Liver (tissue), 9 donors: ENCODE measurements around the gene ZNF423. TPM values are rescaled to one million over a fixed set of nuclear protein-coding genes. Genes with fewer than 3 reads are reported as not detected.

ENCODE experiments used
- DNase-seq: peaks from one replicate; pipeline ENCODE4 v3.0.0-alpha.2; 2017; ENCODE audit warnings: low spot score
- H3K27ac ChIP-seq, 2 donors: one replicate each; pipeline ENCODE4 v1.7.0; 2013; ENCODE audit warnings: inconsistent platforms in 2 of 2, low read length in 2 of 2, control low read depth in 1 of 2, low read depth in 1 of 2, mild to moderate bottlenecking in 1 of 2
- H3K27me3 ChIP-seq, 4 donors: one replicate each; pipeline versions ENCODE4 v1.6.1 to v1.7.0; 2013; ENCODE audit warnings: low read length in 3 of 4, inconsistent platforms in 1 of 4, mild to moderate bottlenecking in 1 of 4, moderate library complexity in 1 of 4; ENCODE audit not compliant: control insufficient read depth in 4 of 4, insufficient read depth in 4 of 4
- H3K36me3 ChIP-seq, 4 donors: one replicate each; pipeline versions ENCODE4 v1.6.1 to v1.7.0; 2013; ENCODE audit warnings: low read length in 3 of 4, mild to moderate bottlenecking in 3 of 4, low read depth in 1 of 4, moderate library complexity in 1 of 4; ENCODE audit not compliant: control insufficient read depth in 4 of 4, insufficient read depth in 3 of 4
- H3K4me1 ChIP-seq, 4 donors: one replicate each; pipeline versions ENCODE4 v1.6.1 to v1.7.0; 2013; ENCODE audit warnings: low read length in 3 of 4, mild to moderate bottlenecking in 3 of 4, moderate library complexity in 1 of 4; ENCODE audit not compliant: control insufficient read depth in 4 of 4, insufficient read depth in 4 of 4
- H3K4me3 ChIP-seq, 3 donors: one replicate each; pipeline versions ENCODE4 v1.6.1 to v1.7.0; 2013; ENCODE audit warnings: low read length in 3 of 3, control low read depth in 1 of 3, low read depth in 1 of 3, mild to moderate bottlenecking in 1 of 3
- H3K9ac ChIP-seq, 2 donors: one replicate each; pipeline ENCODE4 v1.7.0; 2013; ENCODE audit warnings: low read length in 2 of 2, mild to moderate bottlenecking in 2 of 2, moderate library complexity in 2 of 2, control low read depth in 1 of 2, low read depth in 1 of 2
- H3K9me3 ChIP-seq, 4 donors: one replicate each; pipeline versions ENCODE4 v1.6.1 to v1.7.0; 2013; ENCODE audit warnings: low read length in 3 of 4; ENCODE audit not compliant: control insufficient read depth in 4 of 4
- EGR1 ChIP-seq, 2 donors: IDR thresholded peaks; 2 replicates each; pipeline ENCODE4 v1.6.1; 2016 to 2018; ENCODE audit warnings: antibody characterized with exemption in 2 of 2, low read depth in 2 of 2
- FOXA1 ChIP-seq: IDR thresholded peaks from 2 replicates; pipeline ENCODE4 v1.6.1; 2016; ENCODE audit warnings: antibody characterized with exemption
- FOXA2 ChIP-seq: IDR thresholded peaks from 2 replicates; pipeline ENCODE4 v1.6.1; 2016; ENCODE audit warnings: antibody characterized with exemption
- GABPA ChIP-seq, 2 donors: IDR thresholded peaks in 1 of 2; conservative IDR thresholded peaks in 1 of 2; 2 replicates each; pipeline ENCODE4 v1.6.1; 2016; ENCODE audit warnings: antibody characterized with exemption in 2 of 2, mild to moderate bottlenecking in 1 of 2, moderate library complexity in 1 of 2
- HNF4A ChIP-seq, 2 donors: conservative IDR thresholded peaks; 2 replicates each; pipeline ENCODE4 v1.6.1; 2016; ENCODE audit warnings: antibody characterized with exemption in 2 of 2, mild to moderate bottlenecking in 2 of 2
- HNF4G ChIP-seq: IDR thresholded peaks from 2 replicates; pipeline ENCODE4 v1.6.1; 2016; ENCODE audit warnings: antibody characterized with exemption
- JUND ChIP-seq, 2 donors: IDR thresholded peaks; 2 replicates each; pipeline ENCODE4 v1.6.1; 2016; ENCODE audit warnings: antibody characterized with exemption in 2 of 2
- NR2F2 ChIP-seq: IDR thresholded peaks from 2 replicates; pipeline ENCODE4 v1.6.1; 2016; ENCODE audit warnings: antibody characterized with exemption
- RAD21 ChIP-seq, 2 donors: IDR thresholded peaks; 2 replicates each; pipeline ENCODE4 v1.6.1; 2016; ENCODE audit warnings: antibody characterized with exemption in 2 of 2, mild to moderate bottlenecking in 2 of 2
- SP1 ChIP-seq: IDR thresholded peaks from 2 replicates; pipeline ENCODE4 v1.6.1; 2018; ENCODE audit warnings: antibody characterized with exemption, mild to moderate bottlenecking
- YY1 ChIP-seq: IDR thresholded peaks from 2 replicates; pipeline ENCODE4 v1.6.1; 2016; ENCODE audit warnings: antibody characterized with exemption, mild to moderate bottlenecking
- WGBS: extraction: QIAGEN DNeasy Blood & Tissue Kit; methylation state at CpG from one replicate; pipeline ENCODE4 v1.1.7; 2013; 5-methylcytosine and 5-hydroxymethylcytosine counted together
- polyA plus RNA-seq, 2 donors: library from polyadenylated mRNA; stranded (reverse) in 1 of 2; unstranded in 1 of 2; fragments of 200-250 nt in 1 of 2; fragments of >200 nt in 1 of 2; fragmentation: Nextera tagmentation in 1 of 2; extraction: Ambion mirVana in 1 of 2; gene quantifications; one replicate each; pipeline versions ENCODE4 v1.2.1 to v1.2.3, GENCODE V29; 2013 to 2015
- total RNA-seq, 2 donors: library from RNA; depleted of rRNA; stranded (reverse); fragments of >200 nt; gene quantifications; one replicate each; pipeline ENCODE4 v1.2.3, GENCODE V29; 2014
- TF ChIP-seq, protein P1 (sequence below): IDR thresholded peaks from 2 replicates; pipeline ENCODE4 v1.6.1; 2016; ENCODE audit warnings: antibody characterized with exemption, mild to moderate bottlenecking
- TF ChIP-seq, protein P2 (sequence below): fragments of 150-350 bp; IDR thresholded peaks from 2 replicates; pipeline ENCODE4 v1.5.1; 2017; ENCODE audit warnings: improper control_type of control experiment, low read depth, low read length; ENCODE audit not compliant: missing input control
- TF ChIP-seq, protein P3 (sequence below): IDR thresholded peaks from 2 replicates; pipeline ENCODE4 v1.6.1; 2016; ENCODE audit warnings: antibody characterized with exemption
- TF ChIP-seq, protein P4 (sequence below): IDR thresholded peaks from 2 replicates; pipeline ENCODE4 v1.6.1; 2016; ENCODE audit warnings: antibody characterized with exemption
- donor health status: healthy.
- donor health status: healthy.
- donor health status: healthy.
- donor health status: healthy.
- donor health status: healthy.

Gene ZNF423
- total and polyA plus RNA-seq, 4 donors, result 0.24 to 1.6 (median 0.39) TPM

DNA sequence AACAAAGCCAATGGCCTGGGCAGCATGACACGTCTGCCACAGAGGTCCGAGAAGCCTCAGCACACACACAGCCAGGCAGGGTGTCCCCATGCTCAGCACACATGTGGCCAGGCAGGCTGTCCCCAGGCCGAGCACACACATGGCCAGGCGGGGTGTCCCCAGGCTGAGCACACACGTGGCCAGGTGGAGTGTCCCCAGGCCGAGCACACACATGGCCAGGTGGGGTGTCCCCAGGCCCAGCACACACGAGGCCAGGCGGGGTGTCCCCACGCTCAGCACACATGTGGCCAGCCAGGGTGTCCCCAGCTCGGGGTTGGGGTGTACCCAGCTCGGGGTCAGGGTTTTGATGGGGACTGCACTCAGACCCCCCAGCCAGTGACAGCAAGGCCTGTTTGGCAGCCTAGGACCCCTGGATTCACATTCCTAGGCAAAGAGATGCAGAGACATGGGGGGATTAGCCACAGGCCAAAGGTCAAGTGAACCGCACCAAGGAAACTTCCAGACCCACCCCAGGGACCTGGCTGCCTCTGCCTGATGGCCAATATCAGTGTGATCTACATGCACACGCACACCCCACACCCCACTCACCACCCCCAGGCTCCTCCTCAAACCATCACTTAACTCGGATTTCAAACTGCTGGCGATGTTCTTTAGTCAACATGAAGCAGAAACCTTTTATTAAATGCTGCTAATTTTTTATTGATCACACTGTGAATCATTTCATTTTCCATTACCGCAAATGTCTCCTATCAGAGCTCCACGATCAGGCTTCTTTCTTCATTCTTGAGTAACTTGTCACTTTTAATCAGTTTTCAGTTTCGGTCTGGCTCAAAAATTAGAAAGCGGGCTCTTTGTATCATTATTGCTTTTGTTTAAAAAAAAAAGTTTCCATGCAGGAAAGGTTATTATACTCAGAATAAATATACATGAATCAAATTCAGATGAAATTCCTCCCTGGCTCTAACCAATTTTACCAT is 111.4 kb downstream of the ZNF423 start:
- TF ChIP-seq YY1, result no peak
- TF ChIP-seq, protein P1, sequence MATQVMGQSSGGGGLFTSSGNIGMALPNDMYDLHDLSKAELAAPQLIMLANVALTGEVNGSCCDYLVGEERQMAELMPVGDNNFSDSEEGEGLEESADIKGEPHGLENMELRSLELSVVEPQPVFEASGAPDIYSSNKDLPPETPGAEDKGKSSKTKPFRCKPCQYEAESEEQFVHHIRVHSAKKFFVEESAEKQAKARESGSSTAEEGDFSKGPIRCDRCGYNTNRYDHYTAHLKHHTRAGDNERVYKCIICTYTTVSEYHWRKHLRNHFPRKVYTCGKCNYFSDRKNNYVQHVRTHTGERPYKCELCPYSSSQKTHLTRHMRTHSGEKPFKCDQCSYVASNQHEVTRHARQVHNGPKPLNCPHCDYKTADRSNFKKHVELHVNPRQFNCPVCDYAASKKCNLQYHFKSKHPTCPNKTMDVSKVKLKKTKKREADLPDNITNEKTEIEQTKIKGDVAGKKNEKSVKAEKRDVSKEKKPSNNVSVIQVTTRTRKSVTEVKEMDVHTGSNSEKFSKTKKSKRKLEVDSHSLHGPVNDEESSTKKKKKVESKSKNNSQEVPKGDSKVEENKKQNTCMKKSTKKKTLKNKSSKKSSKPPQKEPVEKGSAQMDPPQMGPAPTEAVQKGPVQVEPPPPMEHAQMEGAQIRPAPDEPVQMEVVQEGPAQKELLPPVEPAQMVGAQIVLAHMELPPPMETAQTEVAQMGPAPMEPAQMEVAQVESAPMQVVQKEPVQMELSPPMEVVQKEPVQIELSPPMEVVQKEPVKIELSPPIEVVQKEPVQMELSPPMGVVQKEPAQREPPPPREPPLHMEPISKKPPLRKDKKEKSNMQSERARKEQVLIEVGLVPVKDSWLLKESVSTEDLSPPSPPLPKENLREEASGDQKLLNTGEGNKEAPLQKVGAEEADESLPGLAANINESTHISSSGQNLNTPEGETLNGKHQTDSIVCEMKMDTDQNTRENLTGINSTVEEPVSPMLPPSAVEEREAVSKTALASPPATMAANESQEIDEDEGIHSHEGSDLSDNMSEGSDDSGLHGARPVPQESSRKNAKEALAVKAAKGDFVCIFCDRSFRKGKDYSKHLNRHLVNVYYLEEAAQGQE, result no peak
- TF ChIP-seq NR2F2, result no peak
- TF ChIP-seq, protein P2, sequence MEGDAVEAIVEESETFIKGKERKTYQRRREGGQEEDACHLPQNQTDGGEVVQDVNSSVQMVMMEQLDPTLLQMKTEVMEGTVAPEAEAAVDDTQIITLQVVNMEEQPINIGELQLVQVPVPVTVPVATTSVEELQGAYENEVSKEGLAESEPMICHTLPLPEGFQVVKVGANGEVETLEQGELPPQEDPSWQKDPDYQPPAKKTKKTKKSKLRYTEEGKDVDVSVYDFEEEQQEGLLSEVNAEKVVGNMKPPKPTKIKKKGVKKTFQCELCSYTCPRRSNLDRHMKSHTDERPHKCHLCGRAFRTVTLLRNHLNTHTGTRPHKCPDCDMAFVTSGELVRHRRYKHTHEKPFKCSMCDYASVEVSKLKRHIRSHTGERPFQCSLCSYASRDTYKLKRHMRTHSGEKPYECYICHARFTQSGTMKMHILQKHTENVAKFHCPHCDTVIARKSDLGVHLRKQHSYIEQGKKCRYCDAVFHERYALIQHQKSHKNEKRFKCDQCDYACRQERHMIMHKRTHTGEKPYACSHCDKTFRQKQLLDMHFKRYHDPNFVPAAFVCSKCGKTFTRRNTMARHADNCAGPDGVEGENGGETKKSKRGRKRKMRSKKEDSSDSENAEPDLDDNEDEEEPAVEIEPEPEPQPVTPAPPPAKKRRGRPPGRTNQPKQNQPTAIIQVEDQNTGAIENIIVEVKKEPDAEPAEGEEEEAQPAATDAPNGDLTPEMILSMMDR, result no peak
- no peak for TF ChIP-seq RAD21 (IDR thresholded peaks at IDR 0.05)
- TF ChIP-seq EGR1 (IDR thresholded peaks at IDR 0.05; ENCODE audit: low read depth in 2 of 2), result no peak
- TF ChIP-seq SP1, result no peak
- no peak for TF ChIP-seq HNF4A (conservative IDR thresholded peaks at IDR 0.05)
- TF ChIP-seq JUND (IDR thresholded peaks at IDR 0.05), result no peak
- TF ChIP-seq HNF4G, result no peak
- no peaks in the 10 kb centered on the region for H3K4me1 ChIP-seq
- H3K36me3 ChIP-seq, result no peaks in the 10 kb centered on the region
- no peaks in the 10 kb centered on the region for H3K27me3 ChIP-seq
- no peak overlapping the region for H3K27ac ChIP-seq
- 87% methylated on average over 19 of the region's 19 CpGs for WGBS
- no peak for DNase-seq
- no peak overlapping the region for H3K9ac ChIP-seq
- no peak overlapping the region for H3K4me3 ChIP-seq
- H3K9me3 ChIP-seq, result no peaks in the 10 kb centered on the region

DNA sequence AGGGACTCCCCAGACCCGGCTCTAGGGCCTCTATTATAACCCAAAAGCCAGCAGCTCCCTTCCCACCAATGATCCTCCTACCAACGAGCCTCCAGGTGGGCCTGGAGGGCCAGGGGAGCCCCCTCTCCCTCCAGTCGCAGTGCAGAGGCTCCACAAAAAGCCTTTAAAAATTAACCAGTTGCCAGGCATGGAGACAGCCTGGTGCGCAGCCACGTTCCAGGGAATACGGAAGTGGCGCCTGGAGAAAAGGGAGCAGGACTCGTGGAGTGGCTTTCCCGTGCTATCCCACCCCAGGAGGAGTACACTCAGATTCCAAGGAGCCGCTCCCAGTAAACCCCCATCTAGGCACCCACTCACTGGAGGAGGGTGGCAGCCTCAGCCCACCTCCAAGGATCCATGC is 112.3 kb downstream of the ZNF423 start:
- no peak for DNase-seq
- WGBS, result 73% methylated on average over 10 of the region's 10 CpGs
- no peak overlapping the region for H3K4me3 ChIP-seq
- no peaks in the 10 kb centered on the region for H3K9me3 ChIP-seq
- no peaks in the 10 kb centered on the region for H3K4me1 ChIP-seq
- H3K27ac ChIP-seq, result no peak overlapping the region
- H3K27me3 ChIP-seq, result no peaks in the 10 kb centered on the region
- H3K9ac ChIP-seq, result no peak overlapping the region
- no peaks in the 10 kb centered on the region for H3K36me3 ChIP-seq
- TF ChIP-seq, protein P2, result no peak
- TF ChIP-seq FOXA1 (no peak), YY1 (no peak), EGR1 (IDR thresholded peaks at IDR 0.05; ENCODE audit: low read depth in 2 of 2) (no peak), JUND (IDR thresholded peaks at IDR 0.05) (no peak), HNF4G (no peak), NR2F2 (no peak), FOXA2 (no peak), GABPA (IDR thresholded peaks at IDR 0.05 in 1 of 2, conservative IDR thresholded peaks at IDR 0.05 in 1 of 2) (no peak), SP1 (no peak), RAD21 (IDR thresholded peaks at IDR 0.05) (no peak)
- TF ChIP-seq, protein P1, result no peak
- TF ChIP-seq, protein P3, sequence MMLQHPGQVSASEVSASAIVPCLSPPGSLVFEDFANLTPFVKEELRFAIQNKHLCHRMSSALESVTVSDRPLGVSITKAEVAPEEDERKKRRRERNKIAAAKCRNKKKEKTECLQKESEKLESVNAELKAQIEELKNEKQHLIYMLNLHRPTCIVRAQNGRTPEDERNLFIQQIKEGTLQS, result no peak
- TF ChIP-seq, protein P4, sequence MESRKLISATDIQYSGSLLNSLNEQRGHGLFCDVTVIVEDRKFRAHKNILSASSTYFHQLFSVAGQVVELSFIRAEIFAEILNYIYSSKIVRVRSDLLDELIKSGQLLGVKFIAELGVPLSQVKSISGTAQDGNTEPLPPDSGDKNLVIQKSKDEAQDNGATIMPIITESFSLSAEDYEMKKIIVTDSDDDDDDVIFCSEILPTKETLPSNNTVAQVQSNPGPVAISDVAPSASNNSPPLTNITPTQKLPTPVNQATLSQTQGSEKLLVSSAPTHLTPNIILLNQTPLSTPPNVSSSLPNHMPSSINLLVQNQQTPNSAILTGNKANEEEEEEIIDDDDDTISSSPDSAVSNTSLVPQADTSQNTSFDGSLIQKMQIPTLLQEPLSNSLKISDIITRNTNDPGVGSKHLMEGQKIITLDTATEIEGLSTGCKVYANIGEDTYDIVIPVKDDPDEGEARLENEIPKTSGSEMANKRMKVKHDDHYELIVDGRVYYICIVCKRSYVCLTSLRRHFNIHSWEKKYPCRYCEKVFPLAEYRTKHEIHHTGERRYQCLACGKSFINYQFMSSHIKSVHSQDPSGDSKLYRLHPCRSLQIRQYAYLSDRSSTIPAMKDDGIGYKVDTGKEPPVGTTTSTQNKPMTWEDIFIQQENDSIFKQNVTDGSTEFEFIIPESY, result no peak
